ENCODE data around the gene CDCA5. TPM values are rescaled to one million over a fixed set of nuclear protein-coding genes. Genes with fewer than 3 reads are reported as not detected.

CDCA5 gene
- total RNA-seq, 1 experiment from 2014 or later: 73.4 TPM

DNA sequence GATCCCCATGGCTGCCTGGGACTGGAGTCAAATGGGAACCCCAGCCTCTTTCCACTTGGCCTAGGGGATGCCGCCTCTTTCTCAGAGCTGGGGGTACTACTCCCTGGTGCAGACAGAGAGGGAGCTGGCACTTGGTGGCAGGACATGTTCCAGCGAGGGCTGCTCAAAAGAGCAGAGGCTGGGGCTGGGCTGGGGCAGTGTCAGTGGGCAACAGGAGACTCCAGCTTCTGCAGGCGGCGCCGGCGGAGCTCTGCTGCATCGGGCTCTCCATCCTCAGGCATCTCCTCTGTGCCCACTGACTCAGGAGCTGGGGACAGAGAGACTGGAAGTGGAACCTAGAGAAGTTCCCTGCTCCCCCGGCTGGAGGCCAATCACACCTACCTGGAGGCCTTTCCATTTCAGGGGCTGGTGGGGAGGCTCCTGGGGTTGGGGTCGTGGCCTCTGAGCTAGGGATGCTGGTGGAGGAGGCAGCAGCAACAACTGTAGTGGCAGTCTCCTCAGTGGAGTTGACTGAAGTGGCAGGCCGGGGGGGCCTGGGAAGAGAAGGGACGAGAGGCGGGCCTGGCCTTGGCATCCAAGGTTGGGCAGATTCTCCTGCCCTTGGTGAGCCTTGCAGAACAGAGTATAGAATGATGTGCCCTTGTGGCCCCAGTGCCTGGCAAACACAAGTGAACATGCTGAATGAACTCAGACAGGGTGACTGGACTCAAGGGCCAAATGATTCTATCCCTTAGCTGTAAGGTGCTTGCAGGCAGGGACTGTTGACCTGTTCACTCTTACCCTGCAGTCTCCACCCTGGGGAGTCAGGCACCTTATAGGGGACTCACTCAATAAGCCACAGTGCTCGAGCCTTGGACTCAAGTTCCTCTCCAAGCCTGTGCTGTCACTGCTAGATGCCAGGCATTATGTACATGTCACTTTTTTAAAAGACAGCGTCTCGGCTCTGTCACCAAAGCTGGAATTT, 44.6 kb upstream of the CDCA5 start:
- H3K27me3 ChIP-seq (ENCODE audit: low read length): no peaks in the 10 kb centered on the region
- BruUV-seq (replicated peaks): no TSS peak
- ATAC-seq: no peak
- H4K20me1 ChIP-seq (ENCODE audit: low read length): no peaks in the 10 kb centered on the region; the same call in 1 of the 2 replicates
- H3K9ac ChIP-seq (ENCODE audit: low read length): no peak overlapping the region
- no peak for DNase-seq
- H3K4me1 ChIP-seq (ENCODE audit: insufficient read depth, low read length): peaks cover 15% of the 10 kb centered on the region
- ChIA-PET POLR2A (ENCODE audit: unreplicated experiment) (interaction anchor here (0.5 to 0.6 kb wide), 2 partner anchors 47 to 205 kb away, joined by 5 to 18 read pairs; partner anchors contain the start of gene DPF2), CTCF (no interaction called here)
- H3K79me2 ChIP-seq (ENCODE audit: low read length): peaks cover 42% of the 10 kb centered on the region
- no peak overlapping the region for H3K27ac ChIP-seq (ENCODE audit: low read length)
- no peaks in the 10 kb centered on the region for H3K9me2 ChIP-seq (replicated peaks; ENCODE audit: low read length)
- no peaks in the 10 kb centered on the region for H3K9me3 ChIP-seq (ENCODE audit: low read length)
- H3K4me3 ChIP-seq (ENCODE audit: low read length): no peak overlapping the region
- intact Hi-C loops (cut with micrococcal nuclease): no loop called here
- H3F3A ChIP-seq (ENCODE audit: low read length, unreplicated experiment): no peaks in the 10 kb centered on the region
- peaks cover 53% of the 10 kb centered on the region; the same call in 1 of the 2 replicates for H3K36me3 ChIP-seq (ENCODE audit: low read depth, low read length)
- no peak overlapping the region for H2AFZ ChIP-seq (ENCODE audit: low read length)
- TF ChIP-seq EZH2 (IDR thresholded peaks at IDR 0.05; ENCODE audit: low read length, unreplicated experiment) (no peak), EZH2phosphoT487 (IDR thresholded peaks at IDR 0.05; ENCODE audit: borderline replicate concordance, low read length) (no peak), CTCF (conservative IDR thresholded peaks at IDR 0.05; ENCODE audit: low read depth, low read length) (no peak)
- no peak overlapping the region for H3K4me2 ChIP-seq (ENCODE audit: low read length)

DNA sequence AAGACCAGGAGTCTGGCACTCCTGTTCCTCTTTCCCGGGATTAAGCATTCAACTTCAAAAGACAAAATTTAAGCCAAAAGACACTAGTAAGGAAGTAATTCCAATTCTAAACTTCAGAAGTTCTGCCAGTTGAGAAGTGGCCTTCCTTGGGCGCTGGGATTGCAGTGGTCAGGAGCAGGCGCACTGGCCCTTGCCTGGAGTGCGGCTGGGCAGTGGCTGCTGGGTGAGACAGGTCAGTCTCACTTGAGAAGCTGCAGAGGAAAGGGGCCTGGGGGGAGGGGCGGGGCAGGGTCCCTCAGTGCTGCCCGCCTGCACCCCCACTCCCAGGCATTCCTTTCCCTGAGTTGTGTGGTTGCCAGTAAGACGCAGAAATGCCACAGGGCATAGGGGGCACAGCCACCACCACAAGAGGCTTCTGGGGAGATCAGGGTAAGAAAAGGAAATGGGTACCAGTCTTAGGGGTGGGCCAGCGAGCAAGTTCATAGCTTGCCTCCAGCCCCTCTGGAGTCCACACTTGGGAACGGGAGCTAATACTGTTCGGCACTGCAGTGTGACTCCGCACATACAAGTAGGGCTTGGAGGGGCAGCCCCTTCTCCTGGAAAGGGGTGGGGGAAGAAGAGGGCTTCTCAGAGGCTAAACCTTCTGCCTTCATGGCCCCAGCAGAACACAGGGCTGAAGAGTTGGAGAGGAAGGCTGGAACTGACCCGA, 43.8 kb upstream of the CDCA5 start:
- intact Hi-C loops (cut with micrococcal nuclease): no loop called here
- Histone ChIP-seq H3K36me3 (ENCODE audit: low read depth, low read length) (peaks cover 50% of the 10 kb centered on the region; the same call in 1 of the 2 replicates), H3K4me3 (ENCODE audit: low read length) (no peak overlapping the region), H2AFZ (ENCODE audit: low read length) (no peak overlapping the region), H3F3A (ENCODE audit: low read length, unreplicated experiment) (no peaks in the 10 kb centered on the region), H3K4me1 (ENCODE audit: insufficient read depth, low read length) (peaks cover 12% of the 10 kb centered on the region), H3K9me3 (ENCODE audit: low read length) (no peaks in the 10 kb centered on the region), H3K4me2 (ENCODE audit: low read length) (no peak overlapping the region), H3K27me3 (ENCODE audit: low read length) (no peaks in the 10 kb centered on the region), H3K9ac (ENCODE audit: low read length) (no peak overlapping the region), H3K27ac (ENCODE audit: low read length) (no peak overlapping the region), H3K79me2 (ENCODE audit: low read length) (peaks cover 42% of the 10 kb centered on the region), H4K20me1 (ENCODE audit: low read length) (no peaks in the 10 kb centered on the region), H3K9me2 (replicated peaks; ENCODE audit: low read length) (no peaks in the 10 kb centered on the region)
- ChIA-PET CTCF (no interaction called here), POLR2A (ENCODE audit: unreplicated experiment) (interaction anchor here (0.5 to 0.6 kb wide), 2 partner anchors 48 to 206 kb away, joined by 5 to 18 read pairs; partner anchors contain the start of gene DPF2)
- no peak for DNase-seq
- no TSS peak for BruUV-seq (replicated peaks)
- TF ChIP-seq EZH2phosphoT487 (IDR thresholded peaks at IDR 0.05; ENCODE audit: borderline replicate concordance, low read length): no peak
- no peak for TF ChIP-seq CTCF (conservative IDR thresholded peaks at IDR 0.05; ENCODE audit: low read depth, low read length)
- TF ChIP-seq EZH2 (IDR thresholded peaks at IDR 0.05; ENCODE audit: low read length, unreplicated experiment): no peak
- ATAC-seq: no peak
